HG03039 (cell line): ENCODE results near the gene GYG2.
"Not testable (repeated sequence)": the region's sequence is repeated elsewhere in the genome, so short reads cannot be mapped to it uniquely, and the experiment has no call there.

Source experiments
- ATAC-seq: cut with Tn5 transposase; IDR thresholded peaks from one replicate; pipeline ENCODE4 v1.9.1; 2021; ENCODE audit warnings: mild to moderate bottlenecking, moderate library complexity; ENCODE audit not compliant: unreplicated experiment

The GYG2 gene

GRCh38 chrX:2812161-2812907 is 16.4 kb upstream of the GYG2 start:
- ATAC-seq, result not testable (repeated sequence)

GRCh38 chrX:2817036-2817435 is 11.7 kb upstream of the GYG2 start:
- no peak for ATAC-seq

- ATAC-seq, result no peak
Measured at GRCh38 chrX:2819345-2820135, 9.2 kb upstream of the GYG2 start.

DNA sequence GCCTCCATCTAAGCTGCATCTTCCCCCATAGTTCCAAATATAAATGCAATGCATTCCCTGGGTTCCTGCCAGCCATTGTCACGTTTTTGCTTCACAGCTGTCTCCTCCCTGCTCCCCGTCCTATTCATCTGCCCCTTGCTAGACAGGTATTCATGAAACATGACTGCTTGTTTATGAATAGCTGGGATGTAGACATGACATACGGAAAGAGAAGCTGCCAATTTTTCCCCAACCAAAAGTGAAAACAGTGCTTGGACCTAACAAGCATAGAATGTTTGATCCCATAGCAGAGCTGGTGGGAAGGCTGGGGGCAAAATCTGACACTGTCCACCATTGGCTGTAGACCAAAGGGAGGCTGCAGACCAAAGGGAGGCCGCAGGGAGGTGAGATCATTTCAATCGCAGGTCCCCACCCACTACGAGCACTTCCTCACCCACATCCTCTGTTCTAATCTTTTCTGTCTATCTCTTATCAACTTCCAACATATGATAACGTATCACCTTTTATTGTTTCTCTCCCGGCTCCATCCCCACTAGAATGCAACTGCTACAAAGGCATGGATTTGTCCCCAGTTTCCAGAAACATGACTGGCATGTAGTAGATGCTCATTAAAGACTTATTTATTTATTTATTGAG is 8.5 kb upstream of the GYG2 start:
- ATAC-seq, result no peak

GRCh38 chrX:2823795-2824386 is 4.8 kb upstream of the GYG2 start:
- ATAC-seq, result no peak

DNA sequence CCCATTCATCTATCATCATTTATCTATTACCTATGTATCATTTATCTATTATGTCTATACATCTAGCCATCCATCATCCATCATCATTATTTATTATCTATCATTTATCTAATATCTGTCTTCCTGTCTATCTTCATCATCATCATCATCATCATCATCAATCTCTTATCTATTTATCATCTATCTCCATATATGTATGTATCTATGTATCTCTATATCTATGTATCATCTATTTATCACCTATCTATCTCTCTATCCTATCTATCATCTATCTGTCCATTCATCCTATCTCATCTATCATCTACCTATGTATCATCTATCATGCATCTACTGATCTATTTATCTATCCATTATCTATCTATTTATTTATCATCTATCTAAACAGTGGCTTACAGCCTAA is 3.8 kb upstream of the GYG2 start:
- no peak for ATAC-seq

DNA sequence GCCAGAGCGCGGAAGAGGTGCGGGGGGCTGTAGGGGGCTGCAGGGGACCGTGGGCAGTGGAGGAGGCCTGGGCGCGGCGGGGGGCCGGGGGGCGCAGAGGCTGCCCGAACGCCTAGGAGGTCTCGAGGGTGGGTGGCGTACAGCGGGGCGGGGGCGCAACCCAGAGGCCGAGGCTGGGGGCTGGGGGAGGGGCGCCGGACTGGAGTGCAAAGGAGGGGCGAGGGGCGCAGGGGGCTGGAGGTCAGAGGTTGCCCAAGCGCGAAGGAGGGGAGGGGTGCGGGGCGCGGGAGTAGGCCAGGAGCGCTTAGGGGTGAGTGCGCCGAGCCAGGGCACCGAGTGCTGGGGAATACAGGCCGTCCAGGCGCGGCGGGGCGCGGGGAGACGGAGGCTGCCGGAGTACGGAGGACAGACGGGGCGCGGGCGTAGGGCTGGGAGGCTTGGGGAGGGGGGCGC is 255 bp downstream of the GYG2 start:
- ATAC-seq, result no peak

DNA sequence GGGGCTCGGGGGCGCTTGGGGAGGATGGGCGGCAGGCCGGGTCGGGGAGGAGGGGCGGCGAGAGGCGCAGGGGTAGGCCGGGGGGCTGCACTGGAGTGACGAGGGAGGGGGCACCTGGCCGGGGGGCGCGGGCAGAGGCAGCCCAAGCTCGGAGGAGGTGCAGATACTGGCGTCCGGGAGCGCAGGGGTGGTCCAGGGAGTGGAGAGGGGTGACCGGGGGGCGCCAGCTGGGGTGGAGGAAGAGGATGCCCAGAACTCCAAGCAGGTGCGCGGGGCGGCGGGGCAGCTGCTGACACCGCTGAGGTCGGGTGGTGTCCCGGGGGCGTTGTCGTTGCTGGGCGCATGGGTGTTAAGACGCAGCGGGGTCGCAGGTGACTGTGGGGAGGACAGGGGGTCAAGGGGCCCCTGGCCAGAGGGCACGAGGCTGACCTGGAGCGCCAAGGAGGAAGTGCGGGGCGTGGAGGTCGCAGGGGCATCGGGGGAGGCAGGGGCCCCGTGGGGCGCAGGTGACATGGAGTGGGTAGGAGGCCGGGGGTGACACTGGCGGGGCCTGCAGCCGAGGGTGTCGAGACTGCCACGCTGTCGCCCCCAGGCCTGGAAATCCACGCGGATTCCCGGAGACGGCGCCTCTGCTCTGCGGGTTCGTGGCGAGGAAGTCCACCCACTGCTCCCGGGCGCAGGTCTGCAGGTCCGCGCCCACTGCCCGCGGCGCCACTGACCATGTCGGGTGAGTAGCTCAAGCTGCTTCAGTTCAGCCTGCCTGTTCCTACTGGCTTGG is 928 bp downstream of the GYG2 start:
- no peak for ATAC-seq

- ATAC-seq, result no peak
Measured at GRCh38 chrX:2831471-2832228, 2.9 kb downstream of the GYG2 start.

GRCh38 chrX:2837961-2838360 is 9.2 kb downstream of the GYG2 start:
- no peak for ATAC-seq

DNA sequence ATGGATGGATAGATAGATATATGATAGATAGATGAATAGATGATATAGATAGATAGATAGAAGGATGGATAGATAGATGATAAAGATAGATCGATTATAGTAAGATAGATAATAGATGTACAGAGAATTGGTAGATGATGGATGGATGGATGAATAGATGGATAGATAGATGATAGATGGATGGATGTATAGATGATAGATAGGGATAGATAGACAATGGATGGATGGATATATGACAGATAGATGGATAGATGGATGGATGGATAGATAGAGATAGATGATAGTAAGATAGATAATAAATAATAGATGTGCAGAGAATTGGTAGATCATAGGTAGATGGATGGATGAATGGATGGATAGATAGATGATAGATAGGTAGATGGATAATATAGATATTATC is 12.2 kb downstream of the GYG2 start:
- no peak for ATAC-seq

DNA sequence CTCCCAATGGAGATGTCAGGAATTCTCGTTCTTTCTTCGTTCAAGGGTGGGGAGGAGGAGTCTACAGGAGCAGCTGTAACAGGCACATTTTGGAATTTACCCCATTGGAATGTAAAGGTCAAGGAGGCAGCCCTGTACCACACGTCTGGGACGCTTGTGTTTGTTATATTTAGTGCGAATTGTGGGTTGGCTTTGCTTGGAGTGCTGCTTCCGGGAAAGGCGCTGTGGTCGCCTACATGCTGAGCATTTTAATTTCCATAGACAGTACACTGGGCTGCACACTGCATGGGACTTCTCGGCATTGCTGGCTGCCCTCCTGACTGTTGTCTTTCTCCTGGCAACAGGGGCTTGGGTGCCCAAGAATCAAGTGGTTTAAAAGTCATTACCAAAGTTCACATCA is 12.8 kb downstream of the GYG2 start:
- no peak for ATAC-seq

- ATAC-seq, result no peak
Measured at GRCh38 chrX:2846992-2847391, 18.3 kb downstream of the GYG2 start.

DNA sequence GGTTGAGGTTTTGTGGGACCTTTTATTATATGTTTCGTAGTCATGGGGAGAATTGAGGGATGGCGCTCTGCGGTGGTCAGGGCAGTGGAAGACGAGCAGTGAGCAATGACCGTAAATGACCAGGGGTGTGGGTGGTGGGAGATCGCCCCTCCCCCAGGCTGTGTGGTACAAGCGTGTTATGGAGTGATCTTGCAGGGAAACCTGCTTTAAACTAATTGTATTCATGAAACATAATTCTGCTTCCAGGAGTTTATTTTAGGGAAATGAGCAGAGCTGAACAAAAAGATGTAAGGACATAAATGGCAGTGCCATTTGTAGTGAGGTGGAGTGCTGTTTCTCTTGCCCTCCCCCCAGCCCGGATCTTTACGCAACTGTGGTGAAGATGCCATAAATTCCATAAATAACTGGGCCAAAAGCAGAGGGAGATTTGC is 20.2 kb downstream of the GYG2 start:
- no peak for ATAC-seq

DNA sequence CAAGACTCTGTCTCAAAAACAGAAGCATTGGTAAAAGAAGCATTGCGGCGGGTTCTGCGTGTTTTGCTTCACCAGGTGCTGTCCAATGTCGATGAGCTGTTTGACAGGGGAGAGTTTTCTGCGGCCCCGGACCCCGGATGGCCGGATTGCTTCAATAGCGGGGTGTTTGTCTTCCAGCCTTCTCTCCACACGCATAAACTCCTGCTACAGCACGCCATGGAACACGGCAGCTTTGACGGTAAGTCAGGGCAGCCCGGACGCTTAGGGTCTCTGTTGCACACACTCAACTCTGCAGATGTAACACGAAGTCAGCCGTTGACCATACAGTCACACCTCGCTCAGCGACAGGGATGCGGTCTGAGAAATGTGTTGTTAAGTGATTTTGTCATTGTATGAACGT is 26.2 kb downstream of the GYG2 start:
- no peak for ATAC-seq

DNA sequence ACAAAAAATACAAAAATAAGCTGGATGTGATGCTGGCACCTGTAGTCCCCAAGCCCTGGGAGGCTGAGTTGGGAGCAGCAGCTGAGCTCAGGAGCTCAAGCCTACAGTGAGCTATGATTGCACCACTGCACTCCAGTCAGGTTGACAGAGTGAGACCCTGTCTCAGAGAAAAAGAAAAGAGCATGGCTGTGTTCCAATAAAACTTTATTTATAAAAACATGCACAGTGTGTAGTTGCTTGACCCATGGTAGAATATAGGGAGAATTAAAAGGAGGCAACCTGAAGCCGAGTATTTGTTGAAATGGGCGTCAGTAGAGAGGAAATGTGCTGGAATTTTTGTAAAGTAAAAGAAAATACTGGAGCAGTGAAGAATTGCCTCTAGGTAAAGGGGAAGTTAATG is 27.0 kb downstream of the GYG2 start:
- ATAC-seq, result no peak

DNA sequence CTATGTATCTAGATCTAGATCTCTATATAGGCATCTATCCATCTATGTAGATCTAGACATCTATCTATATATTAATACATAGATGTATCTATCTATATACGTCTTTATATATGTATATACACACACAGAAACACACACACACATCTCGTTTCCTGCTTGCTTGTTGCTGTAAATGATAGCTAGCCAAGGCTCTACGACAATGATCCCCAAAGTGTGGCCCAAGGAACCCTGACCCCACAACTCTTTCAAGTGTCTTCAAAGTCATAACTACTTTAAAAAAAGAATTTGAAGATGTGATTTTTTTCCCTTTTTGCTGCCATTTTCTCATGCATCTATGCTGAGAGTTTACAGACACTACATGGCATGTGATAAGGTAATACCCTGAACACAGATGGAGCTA is 28.8 kb downstream of the GYG2 start:
- ATAC-seq, result no peak

- ATAC-seq, result no peak
Measured at GRCh38 chrX:2859197-2859797, 30.6 kb downstream of the GYG2 start.

- no peak for ATAC-seq
Measured at GRCh38 chrX:2862404-2862803, 33.7 kb downstream of the GYG2 start.

- no peak for ATAC-seq
Measured at GRCh38 chrX:2863646-2864045, 34.9 kb downstream of the GYG2 start.
